ENCODE measurements around the gene FIP1L1.

The FIP1L1 gene

GRCh38 chr4:53501561-53501960, 124.1 kb downstream of the FIP1L1 start:
- DNase-seq (ENCODE audit: low read depth) = no peak

DNA sequence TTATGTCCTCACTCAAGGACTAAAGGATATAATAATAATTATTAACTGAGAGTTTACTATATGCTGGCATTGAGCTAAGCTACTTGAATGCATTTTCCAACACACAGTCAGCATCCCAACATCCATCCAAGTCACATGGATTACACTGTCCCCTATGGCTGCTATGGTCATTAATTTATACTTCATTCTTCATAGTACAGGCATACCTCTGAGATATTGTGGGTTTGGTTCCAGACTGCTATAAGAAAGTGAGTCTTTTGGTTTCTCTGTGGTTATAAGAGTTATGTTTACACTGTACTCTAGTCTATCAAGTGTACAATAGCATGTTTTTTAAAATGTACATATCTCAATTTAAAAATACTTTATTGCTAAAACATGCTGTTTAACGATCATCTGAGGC, 124.7 kb downstream of the FIP1L1 start:
- DNase-seq (ENCODE audit: low read depth) = no peak

DNA sequence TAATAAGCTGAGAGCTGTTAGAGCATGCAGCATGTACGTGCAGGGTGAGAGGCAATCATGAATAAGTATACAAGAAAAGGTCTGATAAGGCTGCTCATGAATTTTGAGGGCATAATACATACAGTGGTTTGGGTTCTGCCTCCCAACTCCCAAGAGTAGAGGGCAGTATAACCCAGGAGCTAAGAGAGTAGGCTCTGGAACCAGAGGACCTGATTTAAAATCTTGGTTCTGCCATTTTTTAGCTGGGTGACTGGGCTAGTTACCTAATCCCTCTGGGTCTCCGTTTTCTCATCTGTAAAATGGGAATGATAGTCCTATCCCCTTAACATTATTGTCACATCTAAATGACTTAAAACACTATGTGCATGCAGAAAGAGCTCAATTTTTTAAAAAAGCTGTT, 128.5 kb downstream of the FIP1L1 start:
- no peak for DNase-seq (ENCODE audit: low read depth)

DNA sequence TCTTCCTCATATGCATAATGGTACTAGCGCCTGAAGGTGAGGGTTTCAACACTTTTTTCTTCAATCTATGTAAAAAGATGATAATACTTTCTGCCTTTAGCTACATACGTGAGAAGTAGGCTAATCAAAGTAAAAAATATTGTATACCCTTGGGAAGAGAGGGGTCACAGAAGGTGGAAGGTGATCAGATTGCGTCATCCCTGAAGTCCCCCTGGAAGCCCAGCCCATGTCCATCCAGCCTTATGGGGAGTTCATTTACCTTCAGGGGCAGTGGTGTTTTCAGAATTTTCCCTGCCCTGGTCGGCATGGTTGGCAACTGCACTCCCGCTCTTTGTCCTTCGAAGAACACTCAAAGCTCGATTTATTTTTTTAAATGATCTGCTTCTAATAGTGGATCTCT, 129.6 kb downstream of the FIP1L1 start:
- no peak for DNase-seq (ENCODE audit: low read depth)

GRCh38 chr4:53507671-53508286, 130.3 kb downstream of the FIP1L1 start:
- peak; percentile 72 for DNase-seq (ENCODE audit: low read depth)

DNA sequence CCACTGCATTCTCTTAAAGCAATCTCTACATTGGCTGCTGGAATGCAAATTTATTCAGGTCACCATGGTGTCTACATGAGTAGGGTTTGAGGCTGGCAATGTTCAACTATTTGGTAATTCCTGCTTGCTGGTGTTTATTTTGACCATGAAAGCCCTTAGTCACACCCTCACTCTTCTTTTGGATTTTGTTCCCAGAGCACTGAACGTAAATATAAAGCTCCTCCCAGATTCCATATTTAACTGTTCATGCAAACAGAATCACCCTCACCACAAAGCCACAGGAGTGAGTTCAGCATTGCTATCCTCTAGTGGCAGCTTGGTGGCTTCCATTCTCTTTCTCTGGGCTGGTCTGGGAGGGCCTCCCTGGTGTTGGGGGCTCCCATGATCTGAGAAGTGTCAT, 131.0 kb downstream of the FIP1L1 start:
- DNase-seq (ENCODE audit: low read depth) = peak; percentile 60

GRCh38 chr4:53510321-53510720, 132.9 kb downstream of the FIP1L1 start:
- no peak for DNase-seq (ENCODE audit: low read depth)
